GM18907 (cell line): ENCODE data around the gene LRRN2.
"Not testable (repeated sequence)": the region's sequence is repeated elsewhere in the genome, so short reads cannot be mapped to it uniquely, and the experiment has no call there.

Experiments
- ATAC-seq: cut with Tn5 transposase; IDR thresholded peaks from one replicate; pipeline ENCODE4 v1.9.1; 2021; ENCODE audit warnings: mild to moderate bottlenecking, moderate library complexity; ENCODE audit not compliant: unreplicated experiment

LRRN2 gene

GRCh38 chr1:204633665-204634064 is 51.9 kb downstream of the LRRN2 start:
- ATAC-seq = no peak

GRCh38 chr1:204630132-204630905 is 55.2 kb downstream of the LRRN2 start:
- ATAC-seq = no peak

DNA sequence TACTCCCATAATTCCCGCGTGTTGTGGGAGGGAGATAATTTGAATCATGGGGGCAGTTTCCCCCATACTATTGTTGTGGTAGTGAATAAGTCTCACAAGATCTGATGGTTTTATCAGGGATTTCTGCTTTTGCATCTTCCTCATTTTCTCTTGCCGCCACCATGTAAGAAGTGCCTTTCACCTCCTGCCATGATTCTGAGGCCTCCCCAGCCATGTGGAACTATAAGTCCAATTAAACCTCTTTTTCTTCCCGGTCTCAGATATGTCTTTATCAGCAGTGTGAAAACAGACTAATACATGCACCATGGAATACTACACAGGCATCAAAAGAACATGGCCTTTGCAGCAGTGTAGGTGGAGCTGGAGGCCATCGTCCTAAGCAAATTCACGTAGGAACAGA is 56.1 kb downstream of the LRRN2 start:
- not testable (repeated sequence) for ATAC-seq

GRCh38 chr1:204628868-204629267 is 56.7 kb downstream of the LRRN2 start:
- no peak for ATAC-seq

DNA sequence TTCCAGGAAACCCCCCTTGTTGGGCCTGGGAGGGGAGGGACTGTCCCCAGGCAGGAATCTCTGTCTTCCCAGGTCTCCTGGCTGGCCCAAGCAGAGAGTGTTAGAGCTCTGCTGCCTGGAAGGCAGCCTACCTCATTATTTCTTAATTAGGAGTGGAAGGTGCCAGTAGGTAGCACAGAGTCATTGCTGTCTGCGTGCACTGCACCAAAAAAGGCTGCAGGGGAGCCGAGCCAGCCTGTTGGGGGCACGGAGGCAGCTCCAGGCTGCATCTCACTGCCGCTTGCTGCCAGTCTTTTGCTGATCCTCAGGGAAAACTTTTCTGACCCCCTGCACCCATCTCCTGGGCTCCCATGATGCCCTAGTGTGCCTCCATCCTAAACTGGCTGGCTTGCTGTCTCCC is 58.1 kb downstream of the LRRN2 start:
- ATAC-seq = no peak

DNA sequence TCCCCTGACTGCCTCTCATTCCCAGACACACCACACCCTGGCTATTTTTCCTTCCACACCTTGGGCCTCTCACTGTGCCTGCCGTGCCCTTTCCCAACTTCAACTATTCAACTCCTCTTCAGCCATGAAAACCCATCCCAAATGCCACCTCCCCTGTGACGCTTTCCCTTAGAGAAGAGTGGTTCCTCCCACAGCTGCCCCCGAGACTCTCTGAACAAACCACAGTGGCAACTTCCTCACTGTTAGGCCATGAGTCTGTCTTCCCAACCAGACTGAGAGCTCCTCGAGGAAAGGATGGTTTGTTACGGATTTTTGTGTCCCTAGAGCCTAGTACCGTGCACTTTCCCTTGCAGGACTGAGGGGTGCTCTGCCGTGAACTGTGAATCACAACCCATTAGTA is 59.2 kb downstream of the LRRN2 start:
- no peak for ATAC-seq

GRCh38 chr1:204624631-204625216 is 60.8 kb downstream of the LRRN2 start:
- no peak for ATAC-seq

DNA sequence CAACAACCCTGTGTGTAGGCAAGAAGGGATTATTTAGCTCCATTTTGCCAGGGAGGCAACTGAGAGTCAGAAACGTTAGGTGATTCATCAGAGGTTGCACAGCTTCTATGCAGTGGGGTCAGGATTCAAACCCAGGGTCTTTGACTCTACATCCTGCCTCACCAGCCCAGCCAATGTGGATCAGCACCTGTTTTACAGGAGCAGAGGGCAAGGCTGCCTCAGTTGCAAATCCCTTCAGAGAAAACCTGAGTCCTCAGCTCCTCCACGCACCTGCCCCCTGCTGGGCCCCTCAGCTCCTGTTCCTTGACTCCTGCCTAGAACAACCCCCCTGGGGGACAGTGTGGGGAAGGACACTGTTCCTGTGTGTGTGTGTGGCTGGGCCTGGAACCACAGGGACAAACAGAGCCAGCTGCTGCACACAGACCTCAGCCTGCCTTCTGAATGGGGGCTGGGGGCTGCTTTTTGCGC is 61.6 kb downstream of the LRRN2 start:
- ATAC-seq = no peak

DNA sequence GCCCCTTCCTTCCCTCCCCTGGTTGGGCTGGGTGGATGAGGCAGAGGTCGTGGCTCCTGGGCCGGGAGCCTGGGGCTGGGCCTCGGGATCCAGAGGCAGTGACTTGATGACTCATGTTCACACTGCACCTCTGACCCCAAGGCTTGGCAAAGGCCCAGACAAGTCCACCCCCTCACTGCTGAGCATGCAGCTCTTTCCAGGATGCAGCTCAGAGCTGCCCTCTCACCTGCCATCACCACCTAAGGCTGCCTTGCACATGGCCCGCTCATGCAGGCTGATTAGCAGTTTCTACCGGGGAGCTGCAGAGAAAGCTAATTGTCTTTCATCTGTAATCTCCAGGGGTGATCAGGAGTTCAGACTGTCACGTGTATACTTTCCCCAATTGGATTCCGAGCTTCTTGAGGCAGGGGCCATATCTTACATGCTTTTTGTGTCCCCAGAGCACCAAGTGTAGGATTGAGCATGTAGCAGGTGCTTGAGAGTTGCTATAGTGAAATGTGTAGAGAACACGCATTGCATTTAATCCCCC is 62.1 kb downstream of the LRRN2 start:
- ATAC-seq = no peak

- no peak for ATAC-seq
Observed at GRCh38 chr1:204621996-204622395, 63.5 kb downstream of the LRRN2 start.

DNA sequence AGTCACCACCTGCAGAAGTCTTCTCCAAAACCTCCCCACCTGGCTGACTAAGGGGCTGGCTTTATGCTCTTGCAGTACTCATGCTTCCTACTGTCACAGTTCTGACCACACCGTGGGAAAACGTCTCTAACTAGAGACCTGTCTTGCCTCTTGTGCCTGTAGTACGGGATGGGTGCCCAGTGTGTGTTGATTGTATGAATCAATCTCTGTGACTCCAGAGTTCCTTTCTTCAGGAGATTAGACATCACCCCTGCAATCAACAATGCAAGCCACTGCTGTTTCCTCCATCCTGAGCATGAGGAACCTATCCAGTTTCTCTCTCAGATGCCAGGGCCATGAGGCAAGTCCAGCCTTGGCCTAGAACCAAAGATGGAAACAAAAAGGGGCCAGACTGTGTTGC is 64.1 kb downstream of the LRRN2 start:
- ATAC-seq = no peak

DNA sequence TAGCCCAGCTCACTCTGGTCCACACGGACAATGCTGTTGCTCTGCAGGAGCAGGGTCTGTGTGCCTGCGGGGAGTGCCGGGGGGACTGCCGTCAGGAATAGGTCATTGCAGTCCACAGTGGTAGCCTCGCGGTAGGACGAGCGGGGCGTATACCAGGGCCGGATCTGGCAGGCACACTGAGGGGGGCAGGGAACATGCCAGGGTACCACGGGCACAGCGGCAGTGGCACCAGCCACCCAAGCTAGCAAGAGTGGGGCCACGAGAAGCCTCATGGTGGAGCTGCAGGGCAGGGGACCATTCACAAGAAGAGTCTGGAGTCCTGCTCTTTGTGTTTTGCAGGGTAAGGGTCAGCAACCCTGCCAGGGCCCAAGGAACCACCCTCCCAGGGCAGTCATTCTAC is 65.8 kb downstream of the LRRN2 start:
- ATAC-seq = no peak

GRCh38 chr1:204618148-204618760 is 67.3 kb downstream of the LRRN2 start:
- no peak for ATAC-seq

DNA sequence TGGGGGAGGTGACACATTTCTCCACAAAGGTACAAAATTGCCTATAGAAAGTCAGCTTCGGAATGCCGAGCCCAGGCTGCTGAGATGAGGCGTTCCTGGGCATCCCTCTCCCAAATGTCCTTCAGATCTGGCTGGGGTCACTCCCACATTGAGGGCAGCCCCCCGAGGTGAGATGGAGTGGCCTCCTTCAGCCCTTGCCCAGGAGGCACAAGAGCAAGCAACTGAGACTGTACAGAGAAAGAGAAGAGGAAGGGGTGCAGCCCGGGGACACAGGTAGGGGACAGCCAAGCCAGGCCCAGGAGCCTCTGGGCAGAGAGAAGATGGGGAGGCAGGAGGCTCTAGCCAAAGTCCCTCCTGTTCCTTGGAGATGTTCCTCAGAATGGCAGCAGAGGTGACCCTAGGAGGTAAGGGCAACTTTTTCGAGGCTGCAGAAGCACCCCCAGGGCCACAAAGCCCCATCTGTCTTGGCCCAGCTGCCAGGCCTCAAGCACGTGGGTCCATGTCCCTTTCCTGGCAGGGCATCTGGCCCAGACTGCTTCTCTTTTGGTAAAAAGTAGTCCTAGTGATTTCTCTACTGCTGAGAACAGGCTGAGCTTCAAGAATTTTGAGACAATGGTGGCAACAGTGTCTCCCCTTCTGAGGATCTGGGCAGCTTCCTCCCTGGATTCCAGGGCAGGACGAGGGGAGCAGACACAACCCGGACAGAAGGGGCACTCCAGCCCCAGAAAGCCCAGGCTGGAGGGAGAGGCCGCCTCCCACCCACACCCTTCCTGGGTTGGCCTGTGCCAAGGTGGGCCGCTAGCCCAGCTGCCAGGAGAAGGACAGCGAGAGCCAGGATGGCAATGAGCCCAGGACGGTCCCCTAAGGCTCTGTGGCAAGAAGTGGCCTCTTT is 68.0 kb downstream of the LRRN2 start:
- ATAC-seq = no peak

DNA sequence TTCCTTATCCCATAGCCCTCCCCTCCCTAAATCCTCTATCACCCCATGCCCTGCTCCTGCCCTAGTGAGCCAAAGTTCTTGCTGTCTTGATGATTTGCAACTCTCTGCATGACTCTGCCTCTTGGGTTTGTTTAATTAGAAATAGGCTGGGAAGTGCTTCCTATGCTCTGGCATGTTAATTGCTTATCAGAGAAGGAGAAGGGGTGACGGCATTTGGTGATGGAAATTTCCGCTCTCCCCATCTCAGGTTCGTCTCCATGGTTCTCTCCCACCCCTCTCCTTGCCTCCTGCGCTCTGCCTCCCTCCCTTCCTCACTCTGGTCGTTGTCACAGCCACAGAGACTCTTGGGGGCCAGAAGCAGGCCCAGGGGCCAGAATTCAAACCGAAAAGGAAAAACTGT is 68.9 kb downstream of the LRRN2 start:
- ATAC-seq = no peak

- ATAC-seq = no peak
Observed at GRCh38 chr1:204615881-204616280, 69.7 kb downstream of the LRRN2 start.

- ATAC-seq = no peak
Observed at GRCh38 chr1:204613636-204614035, 71.9 kb downstream of the LRRN2 start.

DNA sequence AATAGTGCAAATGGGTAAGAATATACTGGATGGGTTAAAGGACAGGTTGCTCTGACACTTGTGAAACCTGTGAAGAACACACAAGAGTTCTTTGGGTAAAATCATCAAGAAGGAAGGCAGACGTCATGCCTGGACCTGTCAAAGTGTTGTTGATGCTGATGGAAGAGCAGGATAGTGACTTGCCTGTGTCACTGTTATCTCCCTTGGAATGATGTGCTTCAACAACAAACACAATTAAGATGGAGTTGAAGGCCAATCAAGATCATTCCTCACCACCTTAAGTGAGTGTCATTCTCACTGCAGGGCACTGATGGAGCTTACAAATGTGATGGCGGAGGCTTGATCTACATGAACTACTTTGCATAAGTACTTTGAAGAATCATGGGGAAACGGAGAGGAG is 73.2 kb downstream of the LRRN2 start:
- ATAC-seq = no peak

- ATAC-seq = no peak
Observed at GRCh38 chr1:204611036-204611435, 74.5 kb downstream of the LRRN2 start.

DNA sequence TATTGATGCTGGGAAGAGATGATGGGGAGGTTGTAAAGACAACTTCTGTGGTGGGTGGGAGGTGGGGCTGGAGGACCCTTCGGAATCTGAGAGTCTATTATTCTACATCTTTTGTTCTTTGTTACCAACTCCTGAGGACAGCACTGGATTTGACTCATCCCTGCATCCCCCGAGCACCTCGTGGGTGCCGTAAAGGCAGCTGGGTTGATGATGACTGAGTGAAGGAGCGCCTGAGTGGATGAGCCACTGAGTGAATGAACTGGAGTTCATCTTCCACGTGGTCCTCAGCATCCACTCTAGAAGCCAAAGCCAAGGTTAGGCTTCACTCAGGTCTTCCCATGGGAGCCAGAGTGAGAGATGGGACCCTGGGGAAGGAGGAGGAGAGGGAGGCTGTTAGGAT is 77.6 kb downstream of the LRRN2 start:
- ATAC-seq = no peak

GRCh38 chr1:204605791-204606190 is 79.7 kb downstream of the LRRN2 start:
- ATAC-seq = no peak
